Right lobe of liver (tissue), 6 donors: Measurements from ENCODE around the gene COMMD4. TPM values are rescaled to one million over a fixed set of nuclear protein-coding genes. Genes with fewer than 3 reads are reported as not detected.

Source experiments
- ATAC-seq, 4 donors: fragments of 200-7000 bp; cut with Tn5 transposase; one replicate each; pipeline ENCODE4 v1.9.1; 2020; ENCODE audit warnings: mild to moderate bottlenecking in 4 of 4, moderate library complexity in 4 of 4
- DNase-seq, 3 donors: peaks; one replicate each; pipeline ENCODE4 v3.0.0-alpha.2; 2020
- H3K27ac ChIP-seq, 3 donors: fragments of 200-600 bp; one replicate each; pipeline ENCODE4 v1.8.0; 2022
- H3K27me3 ChIP-seq, 2 donors: fragments of 200-600 bp; one replicate each; pipeline ENCODE4 v1.8.0; 2022
- H3K36me3 ChIP-seq, 4 donors: fragments of 200-600 bp; sonication (generic) in 1 of 4; one replicate each; pipeline versions ENCODE4 v1.5.1 to v1.8.0; 2017 to 2022; ENCODE audit warnings: control low read depth in 1 of 4
- H3K4me1 ChIP-seq, 4 donors: fragments of 200-600 bp; sonication (generic) in 1 of 4; one replicate each; pipeline versions ENCODE4 v1.5.1 to v1.8.0; 2017 to 2022; ENCODE audit warnings: control low read depth in 1 of 4
- H3K4me3 ChIP-seq, 3 donors: fragments of 200-600 bp; one replicate each; pipeline ENCODE4 v1.8.0; 2022
- H3K9me3 ChIP-seq, 4 donors: fragments of 200-600 bp; sonication (generic) in 1 of 4; one replicate each; pipeline versions ENCODE4 v1.5.1 to v1.8.0; 2017 to 2022; ENCODE audit warnings: control low read depth in 1 of 4
- POLR2A ChIP-seq: fragments of 450-650 bp; IDR thresholded peaks from one replicate; pipeline ENCODE4 v1.6.1; 2017; ENCODE audit warnings: antibody characterized with exemption, mild to moderate bottlenecking
- WGBS: methylation state at CpG from one replicate; pipeline ENCODE4 v1.1.6; 2018; ENCODE audit warnings: low coverage, low lambda C conversion rate; ENCODE audit not compliant: insufficient coverage; ENCODE audit errors: missing lambda C conversion rate; 5-methylcytosine and 5-hydroxymethylcytosine counted together
- intact Hi-C, 2 donors: fragments of 100-400 bp; cut with DNase I; formaldehyde crosslinking; loops; one replicate each; pipeline versions ENCODE4 v1.11.2 to v1.14.1; 2022
- total RNA-seq, 6 experiments: library from RNA; depleted of rRNA in 2 of 6; stranded (reverse); fragments of >200 nt in 2 of 6; fragmentation: NEBNext Ultra II Directional in 3 of 6; extraction: Animal tissue kit (Norgen Biotek cat#: 25700) in 3 of 6; gene quantifications; one replicate each; pipeline versions ENCODE4 v1.1.0 to v1.2.4, GENCODE V29; 2016 to 2023
- TF ChIP-seq, protein P1 (sequence below), 4 donors: fragments of 200-600 bp in 3 of 4; fragments of 450-650 bp in 1 of 4; IDR thresholded peaks; one replicate each; pipeline versions ENCODE4 v1.5.1 to v1.8.0; 2016 to 2022; ENCODE audit warnings: antibody characterized with exemption in 4 of 4, mild to moderate bottlenecking in 2 of 4
- donor health status: DM: no; HTN: yes; CAD: no.
- donor health status: DM: no; HTN: no; CAD: no.
- donor health status: DM: no; HTN: no; CAD: no.
- donor health status: DM: no; HTN: yes; CAD: no.
- donor health status: DM: no; HTN: yes; CAD: no.

Gene COMMD4
- total RNA-seq, 6 experiments from 2014 or later, result 25.6 to 57.0 (median 41.6) TPM

- H3K4me3 ChIP-seq, result no peak overlapping the region
- DNase-seq, result no peak
- intact Hi-C loops, result no loop called here
- no peaks in the 10 kb centered on the region for H3K9me3 ChIP-seq
- no peak for TF ChIP-seq POLR2A
- TF ChIP-seq, protein P1, sequence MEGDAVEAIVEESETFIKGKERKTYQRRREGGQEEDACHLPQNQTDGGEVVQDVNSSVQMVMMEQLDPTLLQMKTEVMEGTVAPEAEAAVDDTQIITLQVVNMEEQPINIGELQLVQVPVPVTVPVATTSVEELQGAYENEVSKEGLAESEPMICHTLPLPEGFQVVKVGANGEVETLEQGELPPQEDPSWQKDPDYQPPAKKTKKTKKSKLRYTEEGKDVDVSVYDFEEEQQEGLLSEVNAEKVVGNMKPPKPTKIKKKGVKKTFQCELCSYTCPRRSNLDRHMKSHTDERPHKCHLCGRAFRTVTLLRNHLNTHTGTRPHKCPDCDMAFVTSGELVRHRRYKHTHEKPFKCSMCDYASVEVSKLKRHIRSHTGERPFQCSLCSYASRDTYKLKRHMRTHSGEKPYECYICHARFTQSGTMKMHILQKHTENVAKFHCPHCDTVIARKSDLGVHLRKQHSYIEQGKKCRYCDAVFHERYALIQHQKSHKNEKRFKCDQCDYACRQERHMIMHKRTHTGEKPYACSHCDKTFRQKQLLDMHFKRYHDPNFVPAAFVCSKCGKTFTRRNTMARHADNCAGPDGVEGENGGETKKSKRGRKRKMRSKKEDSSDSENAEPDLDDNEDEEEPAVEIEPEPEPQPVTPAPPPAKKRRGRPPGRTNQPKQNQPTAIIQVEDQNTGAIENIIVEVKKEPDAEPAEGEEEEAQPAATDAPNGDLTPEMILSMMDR (IDR thresholded peaks at IDR 0.05), result no peak
- no peak overlapping the region for H3K27ac ChIP-seq
- peaks cover 0 to 31% (median 7%) of the 10 kb centered on the region in 4 donors for H3K4me1 ChIP-seq
- H3K36me3 ChIP-seq, result peaks cover 0 to 46% (median 18%) of the 10 kb centered on the region in 4 donors
- no peaks in the 10 kb centered on the region for H3K27me3 ChIP-seq
- no peak for ATAC-seq
Measured at GRCh38 chr15:75367006-75367405, 31.1 kb downstream of the COMMD4 start.

DNA sequence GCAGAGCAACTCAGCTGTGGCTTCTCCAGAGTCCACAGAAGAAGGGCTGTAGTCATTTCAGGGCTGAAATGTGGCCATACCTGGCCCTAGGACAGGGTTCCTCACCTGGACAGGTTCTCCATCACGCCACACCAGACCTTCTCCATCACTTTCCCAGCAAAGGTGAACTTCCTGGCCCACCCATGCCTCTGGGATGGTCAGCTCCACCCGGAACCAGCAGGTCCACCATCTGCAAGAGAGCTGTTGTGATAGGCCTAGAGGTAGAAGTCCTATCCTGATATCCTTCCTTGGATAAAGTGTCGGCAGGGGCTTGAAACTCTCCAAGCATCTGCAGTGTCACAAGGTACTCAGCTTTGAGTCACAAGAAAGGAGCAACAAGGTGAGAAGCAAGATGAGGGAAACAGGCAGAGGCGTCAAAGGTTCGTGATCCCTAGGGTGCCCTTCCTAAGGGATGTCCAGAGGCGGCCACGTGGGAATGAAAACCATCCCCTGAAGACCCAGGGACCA is 31.6 kb downstream of the COMMD4 start:
- WGBS, result 16% methylated on average over 5 of the region's 7 CpGs
- no peak for DNase-seq
- ATAC-seq, result no peak
- TF ChIP-seq POLR2A, result no peak
- TF ChIP-seq, protein P1 (IDR thresholded peaks at IDR 0.05), result no peak
- peaks cover 0 to 51% (median 18%) of the 10 kb centered on the region in 4 donors for H3K36me3 ChIP-seq
- H3K27me3 ChIP-seq, result no peaks in the 10 kb centered on the region
- no peaks in the 10 kb centered on the region for H3K9me3 ChIP-seq
- intact Hi-C loops, result no loop called here
- H3K4me3 ChIP-seq, result peak overlapping the region; percentile 96 to 100 (median 99)
- H3K27ac ChIP-seq, result peak overlapping the region in 2 of 3 donors; percentile 98 to 99
- H3K4me1 ChIP-seq, result peaks cover 0 to 31% (median 7%) of the 10 kb centered on the region in 4 donors

GRCh38 chr15:75367913-75368688 is 32.2 kb downstream of the COMMD4 start, which contains the start of gene MAN2C1:
Gene MAN2C1, minus strand, starts transcription at chr15:75368607. Its CDS starts 24 bp downstream, at chr15:75368583.
- no peaks in the 10 kb centered on the region for H3K9me3 ChIP-seq
- peaks cover 0 to 56% (median 16%) of the 10 kb centered on the region in 4 donors for H3K36me3 ChIP-seq
- 0% methylated on average over 6 of the region's 67 CpGs for WGBS
- ATAC-seq (peak; percentile 90 to 97 (median 94)), DNase-seq (peak; percentile 99)
- H3K27me3 ChIP-seq, result no peaks in the 10 kb centered on the region
- H3K4me3 ChIP-seq, result peak within 1 kb of the TSS; percentile 96 to 100 (median 99)
- TF ChIP-seq, protein P1 (IDR thresholded peaks at IDR 0.05), result peak; percentile 69 to 93 (median 86)
- TF ChIP-seq POLR2A, result peak; percentile 97
- intact Hi-C loops, result no loop called here
- H3K4me1 ChIP-seq, result peaks cover 0 to 31% (median 7%) of the 10 kb centered on the region in 4 donors
- H3K27ac ChIP-seq, result peak within 1 kb of the TSS; percentile 90 to 99 (median 98)

- WGBS, result 4% methylated on average over 22 of the region's 23 CpGs
- Histone ChIP-seq H3K27me3 (no peaks in the 10 kb centered on the region), H3K4me3 (peak overlapping the region; percentile 96 to 100 (median 99)), H3K27ac (peak overlapping the region; percentile 90 to 99 (median 98)), H3K36me3 (peaks cover 0 to 59% (median 18%) of the 10 kb centered on the region in 4 donors), H3K4me1 (peaks cover 0 to 31% (median 7%) of the 10 kb centered on the region in 4 donors), H3K9me3 (no peaks in the 10 kb centered on the region)
- intact Hi-C loops, result no loop called here
- TF ChIP-seq POLR2A, result no peak
- TF ChIP-seq, protein P1 (IDR thresholded peaks at IDR 0.05), result no peak
- ATAC-seq (peak; percentile 2 to 45 (median 18)), DNase-seq (no peak)
Measured at GRCh38 chr15:75368689-75369239, 32.9 kb downstream of the COMMD4 start.
